Spleen (tissue), 11 donors: Measurements from ENCODE around the gene ZNF839. TPM values are rescaled to one million over a fixed set of nuclear protein-coding genes. Genes with fewer than 3 reads are reported as not detected.

ENCODE experiments used
- DNase-seq: peaks from one replicate; pipeline ENCODE4 v3.0.0-alpha.2; 2020
- H3K27ac ChIP-seq, 8 donors: fragments of 200-600 bp; sonication (generic) in 7 of 8; 1 replicate in 4 of 8; 2 replicates in 4 of 8; pipeline versions ENCODE4 v1.5.0 to v1.8.0; 2016 to 2021; ENCODE audit warnings: inconsistent platforms in 4 of 8, mild to moderate bottlenecking in 4 of 8, moderate library complexity in 1 of 8
- H3K27me3 ChIP-seq, 7 donors: fragments of 200-600 bp; sonication (generic) in 6 of 7; replicated peaks in 1 of 7; 1 replicate in 4 of 7; 2 replicates in 3 of 7; pipeline versions ENCODE4 v1.5.0 to v1.8.0; 2016 to 2021; ENCODE audit warnings: inconsistent platforms in 3 of 7, mild to moderate bottlenecking in 1 of 7
- H3K36me3 ChIP-seq, 6 donors: fragments of 200-600 bp; sonication (generic) in 5 of 6; 1 replicate in 4 of 6; 2 replicates in 2 of 6; pipeline versions ENCODE4 v1.5.0 to v1.8.0; 2016 to 2021; ENCODE audit warnings: inconsistent platforms in 2 of 6
- H3K4me1 ChIP-seq, 6 donors: fragments of 200-600 bp; sonication (generic) in 5 of 6; 1 replicate in 3 of 6; 2 replicates in 3 of 6; pipeline versions ENCODE4 v1.5.0 to v1.8.0; 2016 to 2021; ENCODE audit warnings: inconsistent platforms in 3 of 6
- H3K4me3 ChIP-seq, 8 donors: fragments of 200-600 bp; sonication (generic) in 7 of 8; 1 replicate in 4 of 8; 2 replicates in 4 of 8; pipeline versions ENCODE4 v1.5.0 to v1.8.0; 2016 to 2021; ENCODE audit warnings: inconsistent platforms in 4 of 8, mild to moderate bottlenecking in 4 of 8, moderate library complexity in 2 of 8
- H3K9me3 ChIP-seq, 8 donors: fragments of 200-600 bp; sonication (generic) in 7 of 8; 1 replicate in 4 of 8; 2 replicates in 4 of 8; pipeline versions ENCODE4 v1.5.0 to v1.8.0; 2016 to 2021; ENCODE audit warnings: inconsistent platforms in 4 of 8
- POLR2A ChIP-seq, 3 donors: fragments of 450-650 bp; IDR thresholded peaks; one replicate each; pipeline ENCODE4 v1.5.1; 2017; ENCODE audit warnings: antibody characterized with exemption in 3 of 3, mild to moderate bottlenecking in 1 of 3
- POLR2AphosphoS5 ChIP-seq, 3 donors: sonication (generic); formaldehyde crosslinking; IDR thresholded peaks; one replicate each; pipeline ENCODE4 v1.5.1; 2017; ENCODE audit warnings: antibody characterized with exemption in 3 of 3
- WGBS, 5 donors: extraction: QIAGEN DNeasy Blood & Tissue Kit in 3 of 5; methylation state at CpG; one replicate each; pipeline versions ENCODE4 v1.1.5 to v1.1.7; 2013 to 2018; 5-methylcytosine and 5-hydroxymethylcytosine counted together
- intact Hi-C: fragments of 100-400 bp; cut with DNase I; formaldehyde crosslinking; loops from one replicate; pipeline ENCODE4 v1.15.0; 2023; ENCODE audit warnings: low total_unique reads
- polyA plus RNA-seq, 3 donors: library from polyadenylated mRNA; stranded (reverse); fragments of 200-250 nt; gene quantifications; one replicate each; pipeline ENCODE4 v1.2.1, GENCODE V29; 2013
- total RNA-seq, 7 donors: library from RNA; depleted of rRNA in 3 of 7; stranded (reverse); fragments of >200 nt in 3 of 7; fragmentation: NEBNext Ultra II Directional in 4 of 7; extraction: Animal tissue kit (Norgen Biotek cat#: 25700) in 4 of 7; gene quantifications; one replicate each; pipeline versions ENCODE4 v1.1.0 to v1.2.1, GENCODE V29; 2016 to 2021
- TF ChIP-seq, protein P1 (sequence below), 11 experiments: fragments of 200-600 bp in 7 of 11; fragments of 450-650 bp in 4 of 11; sonication (generic) in 4 of 11; IDR thresholded peaks in 8 of 11; conservative IDR thresholded peaks in 3 of 11; 1 replicate in 7 of 11; 2 replicates in 4 of 11; pipeline versions ENCODE4 v1.4.0 to v1.8.0; 2016 to 2021; ENCODE audit warnings: antibody characterized with exemption in 11 of 11, inconsistent platforms in 4 of 11, mild to moderate bottlenecking in 1 of 11
- donor health status: healthy with polysubstance abuse.
- donor health status: DM: no; HTN: no; CAD: no; lungs with moderate emphysema.
- donor health status: DM: no; HTN: no; CAD: no.
- donor health status: Bipolar disorder and iron deficiency.
- donor health status: healthy.
- donor health status: DM: no; HTN: no; CAD: no.
- donor health status: DM: yes; HTN: yes; CAD: no.

ZNF839 gene
- total and polyA plus RNA-seq, 10 donors: 10.3 to 28.5 (median 17.3) TPM

DNA sequence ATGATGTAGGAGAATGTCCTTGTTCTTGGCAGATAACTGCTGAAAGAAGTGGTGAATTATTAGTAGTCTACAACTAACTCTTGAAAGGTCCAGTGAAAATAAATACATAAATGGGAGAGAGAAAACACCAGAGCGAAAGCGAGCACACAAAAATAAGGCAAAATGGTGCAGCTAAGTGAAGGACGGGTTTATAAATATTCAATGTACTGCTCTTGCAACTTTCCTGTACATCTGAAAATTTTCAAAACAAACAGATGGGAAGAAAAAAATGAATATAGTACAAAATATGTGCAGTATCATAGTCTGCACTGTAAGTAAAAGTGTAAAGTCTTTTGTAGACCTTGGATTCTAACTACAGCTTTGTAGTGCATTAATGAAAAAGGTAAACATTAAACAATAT is 15.9 kb upstream of the ZNF839 start:
- Histone ChIP-seq H3K27me3 (no peaks in the 10 kb centered on the region), H3K27ac (no peak overlapping the region), H3K9me3 (no peaks in the 10 kb centered on the region), H3K36me3 (no peaks in the 10 kb centered on the region), H3K4me3 (no peak overlapping the region), H3K4me1 (peaks cover 0 to 31% (median 16%) of the 10 kb centered on the region in 6 donors)
- TF ChIP-seq, protein P1, sequence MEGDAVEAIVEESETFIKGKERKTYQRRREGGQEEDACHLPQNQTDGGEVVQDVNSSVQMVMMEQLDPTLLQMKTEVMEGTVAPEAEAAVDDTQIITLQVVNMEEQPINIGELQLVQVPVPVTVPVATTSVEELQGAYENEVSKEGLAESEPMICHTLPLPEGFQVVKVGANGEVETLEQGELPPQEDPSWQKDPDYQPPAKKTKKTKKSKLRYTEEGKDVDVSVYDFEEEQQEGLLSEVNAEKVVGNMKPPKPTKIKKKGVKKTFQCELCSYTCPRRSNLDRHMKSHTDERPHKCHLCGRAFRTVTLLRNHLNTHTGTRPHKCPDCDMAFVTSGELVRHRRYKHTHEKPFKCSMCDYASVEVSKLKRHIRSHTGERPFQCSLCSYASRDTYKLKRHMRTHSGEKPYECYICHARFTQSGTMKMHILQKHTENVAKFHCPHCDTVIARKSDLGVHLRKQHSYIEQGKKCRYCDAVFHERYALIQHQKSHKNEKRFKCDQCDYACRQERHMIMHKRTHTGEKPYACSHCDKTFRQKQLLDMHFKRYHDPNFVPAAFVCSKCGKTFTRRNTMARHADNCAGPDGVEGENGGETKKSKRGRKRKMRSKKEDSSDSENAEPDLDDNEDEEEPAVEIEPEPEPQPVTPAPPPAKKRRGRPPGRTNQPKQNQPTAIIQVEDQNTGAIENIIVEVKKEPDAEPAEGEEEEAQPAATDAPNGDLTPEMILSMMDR (IDR thresholded peaks at IDR 0.05 in 8 of 11, conservative IDR thresholded peaks at IDR 0.05 in 3 of 11): no peak
- TF ChIP-seq POLR2AphosphoS5 (IDR thresholded peaks at IDR 0.05) (no peak), POLR2A (IDR thresholded peaks at IDR 0.05) (no peak)
- intact Hi-C loops: no loop called here
- DNase-seq: no peak
- WGBS, 5 donors: 94 to 99% (median 95%) methylated on average over 3 of the region's 3 CpGs

DNA sequence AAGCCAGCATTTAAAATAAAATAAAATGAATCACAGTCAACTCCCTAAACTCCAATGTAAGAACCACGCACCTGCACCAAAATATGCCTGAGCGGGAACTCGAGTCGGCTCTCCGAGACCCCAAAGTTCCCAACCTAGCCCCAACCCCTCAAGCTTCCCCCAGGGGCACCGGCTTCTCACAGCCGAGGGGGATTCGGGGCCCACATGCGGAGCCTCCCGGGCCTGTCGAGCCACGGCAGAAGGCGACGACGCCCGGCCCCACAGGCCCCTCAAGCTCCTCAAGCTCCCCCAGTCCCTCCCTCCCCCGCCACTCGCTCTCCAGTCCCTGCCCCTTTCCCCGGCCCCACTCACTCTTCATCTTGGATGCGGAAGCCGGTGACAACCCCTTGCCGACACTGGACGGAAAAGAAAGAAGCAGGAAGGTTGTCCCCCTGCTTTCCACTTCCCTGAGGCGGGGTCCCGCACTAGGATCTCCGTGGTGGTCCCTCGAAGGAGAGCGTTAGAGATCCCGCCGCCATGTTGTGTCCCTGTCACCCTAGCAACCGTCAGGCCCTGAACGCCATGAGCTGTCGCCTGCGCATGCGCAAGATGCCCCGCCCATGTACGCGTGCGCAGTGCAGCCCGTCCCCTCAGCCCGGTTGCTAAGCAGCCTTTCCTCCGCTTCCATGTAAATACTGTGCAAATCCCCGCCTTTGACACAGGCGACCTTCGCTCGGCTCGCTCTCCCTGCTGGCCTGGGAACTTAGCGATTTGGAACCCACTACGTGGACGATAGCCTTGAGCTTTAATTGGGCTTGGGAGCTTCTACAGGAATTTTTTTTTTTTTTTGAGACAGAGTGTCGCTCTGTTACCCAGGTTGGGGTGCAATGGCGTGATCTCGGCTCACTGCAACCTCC is 14.7 kb upstream of the ZNF839 start, which contains the start of gene MOK:
TSS of gene MOK (minus strand) at position 554 of the 896 bp plus-strand sequence. CDS start at position 358, 196 bp downstream.
- H3K27ac ChIP-seq: peak within 1 kb of the TSS in 6 of 8 donors; percentile 52 to 72 (median 61)
- H3K27me3 ChIP-seq: no peaks in the 10 kb centered on the region
- WGBS, 5 donors: 1 to 2% (median 1%) methylated on average over 36 to 53 of the region's 53 CpGs
- peak; percentile 58 to 87 (median 84) for TF ChIP-seq POLR2AphosphoS5 (IDR thresholded peaks at IDR 0.05)
- TF ChIP-seq, protein P1 (IDR thresholded peaks at IDR 0.05 in 8 of 11, conservative IDR thresholded peaks at IDR 0.05 in 3 of 11): no peak
- H3K4me1 ChIP-seq: peaks cover 0 to 31% (median 16%) of the 10 kb centered on the region in 6 donors
- H3K9me3 ChIP-seq: no peaks in the 10 kb centered on the region
- intact Hi-C loops: no loop called here
- H3K36me3 ChIP-seq: no peaks in the 10 kb centered on the region
- DNase-seq: peak; percentile 98
- H3K4me3 ChIP-seq: peak within 1 kb of the TSS; percentile 67 to 98 (median 90)

DNA sequence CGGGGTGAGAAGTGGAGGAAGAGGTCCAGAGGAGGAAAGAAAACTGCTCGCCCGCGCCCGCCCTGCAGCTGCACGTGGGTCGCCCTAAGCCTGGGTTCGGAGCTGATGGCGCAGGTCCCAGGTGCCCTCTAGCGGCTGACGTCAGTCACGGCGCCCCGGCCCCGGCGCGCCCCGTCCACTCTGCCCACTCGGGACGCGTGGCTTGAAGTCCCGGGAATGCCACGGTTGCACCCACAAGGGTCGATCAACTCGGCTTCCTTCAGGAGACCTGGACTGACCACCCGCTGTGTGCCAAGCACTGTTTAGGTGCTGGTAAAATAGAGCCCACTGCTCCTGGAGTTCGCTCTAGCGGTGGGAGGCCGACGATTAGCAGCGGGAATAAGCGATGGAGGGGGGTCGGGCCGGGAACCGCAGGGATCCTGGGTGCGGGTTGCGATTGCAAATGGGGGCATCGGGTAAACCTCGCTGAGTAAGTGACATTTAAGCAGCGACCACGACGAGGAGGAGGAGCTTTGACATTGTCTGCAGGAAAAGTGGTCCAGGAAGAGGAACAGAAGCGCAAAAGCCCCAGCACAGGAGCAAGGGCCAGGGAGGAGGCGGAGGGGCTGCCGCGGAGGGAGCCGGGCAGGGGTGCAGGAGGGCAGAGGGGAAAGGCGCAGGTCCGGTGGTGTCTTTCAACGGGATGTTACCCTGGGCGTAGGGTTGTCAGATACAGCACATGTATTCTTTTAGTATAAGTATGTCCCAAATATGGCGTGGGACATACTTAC is 5.1 kb upstream of the ZNF839 start:
- peak overlapping the region in 6 of 8 donors; percentile 17 to 64 (median 49) for H3K27ac ChIP-seq
- no peaks in the 10 kb centered on the region for H3K36me3 ChIP-seq
- TF ChIP-seq, protein P1 (IDR thresholded peaks at IDR 0.05 in 8 of 11, conservative IDR thresholded peaks at IDR 0.05 in 3 of 11): peak; percentile 83 to 99 (median 96)
- TF ChIP-seq POLR2AphosphoS5 (IDR thresholded peaks at IDR 0.05): peak; percentile 47 to 83 (median 69)
- no peak for TF ChIP-seq POLR2A (IDR thresholded peaks at IDR 0.05)
- peak; percentile 96 for DNase-seq
- no peaks in the 10 kb centered on the region for H3K27me3 ChIP-seq
- WGBS, 5 donors: 4 to 5% (median 4%) methylated on average over 45 to 52 of the region's 52 CpGs
- H3K4me3 ChIP-seq: peak overlapping the region; percentile 35 to 80 (median 50)
- no peaks in the 10 kb centered on the region for H3K9me3 ChIP-seq
- H3K4me1 ChIP-seq: peaks cover 10 to 58% (median 47%) of the 10 kb centered on the region in 6 donors
- intact Hi-C loops: loop anchor here (10.0 kb wide), 2 partner anchors 80 to 220 kb away; no protein-coding TSS in a partner anchor
